ENCODE data around the gene RGS9.
"Not testable (repeated sequence)": the region's sequence is repeated elsewhere in the genome, so short reads cannot be mapped to it uniquely, and the experiment has no call there.

The RGS9 gene

DNA sequence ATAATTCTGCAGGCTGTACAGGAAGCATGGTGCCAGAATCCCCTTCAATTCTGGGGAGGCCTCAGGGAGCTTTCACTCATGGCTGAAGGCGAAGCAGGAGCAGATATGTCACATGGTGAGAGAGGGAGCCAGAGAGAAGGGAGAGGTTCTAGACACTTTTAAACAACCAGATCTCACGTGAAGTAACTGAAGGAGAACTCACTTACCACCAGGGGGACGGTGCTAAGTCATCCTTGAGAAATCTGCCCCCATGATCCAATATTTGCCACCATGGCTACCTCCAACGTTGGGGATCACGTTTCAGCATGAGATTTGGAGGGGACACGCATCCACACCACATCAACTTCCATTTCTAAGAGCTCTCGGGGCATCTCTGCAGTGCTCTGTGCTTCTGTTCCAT, 43.2 kb upstream of the RGS9 start:
- TF ChIP-seq, protein P1, sequence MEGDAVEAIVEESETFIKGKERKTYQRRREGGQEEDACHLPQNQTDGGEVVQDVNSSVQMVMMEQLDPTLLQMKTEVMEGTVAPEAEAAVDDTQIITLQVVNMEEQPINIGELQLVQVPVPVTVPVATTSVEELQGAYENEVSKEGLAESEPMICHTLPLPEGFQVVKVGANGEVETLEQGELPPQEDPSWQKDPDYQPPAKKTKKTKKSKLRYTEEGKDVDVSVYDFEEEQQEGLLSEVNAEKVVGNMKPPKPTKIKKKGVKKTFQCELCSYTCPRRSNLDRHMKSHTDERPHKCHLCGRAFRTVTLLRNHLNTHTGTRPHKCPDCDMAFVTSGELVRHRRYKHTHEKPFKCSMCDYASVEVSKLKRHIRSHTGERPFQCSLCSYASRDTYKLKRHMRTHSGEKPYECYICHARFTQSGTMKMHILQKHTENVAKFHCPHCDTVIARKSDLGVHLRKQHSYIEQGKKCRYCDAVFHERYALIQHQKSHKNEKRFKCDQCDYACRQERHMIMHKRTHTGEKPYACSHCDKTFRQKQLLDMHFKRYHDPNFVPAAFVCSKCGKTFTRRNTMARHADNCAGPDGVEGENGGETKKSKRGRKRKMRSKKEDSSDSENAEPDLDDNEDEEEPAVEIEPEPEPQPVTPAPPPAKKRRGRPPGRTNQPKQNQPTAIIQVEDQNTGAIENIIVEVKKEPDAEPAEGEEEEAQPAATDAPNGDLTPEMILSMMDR (IDR thresholded peaks at IDR 0.05; ENCODE audit: insufficient read depth, low read length) = no peak
- TF ChIP-seq SPI1 (IDR thresholded peaks at IDR 0.05; ENCODE audit: borderline replicate concordance, low read depth) = no peak
- TF ChIP-seq, protein P2, sequence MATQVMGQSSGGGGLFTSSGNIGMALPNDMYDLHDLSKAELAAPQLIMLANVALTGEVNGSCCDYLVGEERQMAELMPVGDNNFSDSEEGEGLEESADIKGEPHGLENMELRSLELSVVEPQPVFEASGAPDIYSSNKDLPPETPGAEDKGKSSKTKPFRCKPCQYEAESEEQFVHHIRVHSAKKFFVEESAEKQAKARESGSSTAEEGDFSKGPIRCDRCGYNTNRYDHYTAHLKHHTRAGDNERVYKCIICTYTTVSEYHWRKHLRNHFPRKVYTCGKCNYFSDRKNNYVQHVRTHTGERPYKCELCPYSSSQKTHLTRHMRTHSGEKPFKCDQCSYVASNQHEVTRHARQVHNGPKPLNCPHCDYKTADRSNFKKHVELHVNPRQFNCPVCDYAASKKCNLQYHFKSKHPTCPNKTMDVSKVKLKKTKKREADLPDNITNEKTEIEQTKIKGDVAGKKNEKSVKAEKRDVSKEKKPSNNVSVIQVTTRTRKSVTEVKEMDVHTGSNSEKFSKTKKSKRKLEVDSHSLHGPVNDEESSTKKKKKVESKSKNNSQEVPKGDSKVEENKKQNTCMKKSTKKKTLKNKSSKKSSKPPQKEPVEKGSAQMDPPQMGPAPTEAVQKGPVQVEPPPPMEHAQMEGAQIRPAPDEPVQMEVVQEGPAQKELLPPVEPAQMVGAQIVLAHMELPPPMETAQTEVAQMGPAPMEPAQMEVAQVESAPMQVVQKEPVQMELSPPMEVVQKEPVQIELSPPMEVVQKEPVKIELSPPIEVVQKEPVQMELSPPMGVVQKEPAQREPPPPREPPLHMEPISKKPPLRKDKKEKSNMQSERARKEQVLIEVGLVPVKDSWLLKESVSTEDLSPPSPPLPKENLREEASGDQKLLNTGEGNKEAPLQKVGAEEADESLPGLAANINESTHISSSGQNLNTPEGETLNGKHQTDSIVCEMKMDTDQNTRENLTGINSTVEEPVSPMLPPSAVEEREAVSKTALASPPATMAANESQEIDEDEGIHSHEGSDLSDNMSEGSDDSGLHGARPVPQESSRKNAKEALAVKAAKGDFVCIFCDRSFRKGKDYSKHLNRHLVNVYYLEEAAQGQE (IDR thresholded peaks at IDR 0.05; ENCODE audit: insufficient replicate concordance, low read depth) = no peak
- no peak for TF ChIP-seq GABPA (IDR thresholded peaks at IDR 0.05; ENCODE audit: low read depth)
- TF ChIP-seq POLR2AphosphoS5 (IDR thresholded peaks at IDR 0.05; ENCODE audit: low read depth) = no peak
- DNase-seq (ENCODE audit: low read depth in 1 of 2, low spot score in 1 of 2) = no peak
- Histone ChIP-seq H3K27ac (replicated peaks) (no peak overlapping the region), H3K4me3 (replicated peaks; ENCODE audit: insufficient read depth, low read length) (no peak overlapping the region), H3K27me3 (ENCODE audit: insufficient read depth, poor library complexity, severe bottlenecking) (peaks cover 2% of the 10 kb centered on the region)

DNA sequence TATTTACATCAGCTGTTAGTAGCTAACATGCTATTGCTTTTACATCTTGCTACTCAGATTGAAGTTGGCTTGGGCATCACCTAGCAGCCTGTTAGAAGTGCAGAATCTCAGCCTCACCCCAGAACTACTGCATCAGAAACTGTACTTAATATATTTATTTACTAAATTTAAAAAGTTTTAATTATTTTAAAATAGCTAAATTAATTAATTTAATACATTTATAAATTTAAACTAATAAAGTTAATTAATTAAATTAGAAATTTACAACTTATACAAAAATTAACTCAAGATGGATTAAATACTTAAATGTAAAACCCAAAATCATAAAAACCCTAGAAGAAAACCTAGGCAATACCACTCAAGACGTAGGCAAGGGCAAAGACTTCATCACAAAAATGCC, 41.7 kb upstream of the RGS9 start:
- DNase-seq (ENCODE audit: low read depth in 1 of 2, low spot score in 1 of 2) = no peak
- Histone ChIP-seq H3K4me3 (replicated peaks; ENCODE audit: insufficient read depth, low read length) (no peak overlapping the region), H3K27me3 (ENCODE audit: insufficient read depth, poor library complexity, severe bottlenecking) (peaks cover under 1% of the 10 kb centered on the region), H3K27ac (replicated peaks) (no peak overlapping the region)
- TF ChIP-seq, protein P2 (IDR thresholded peaks at IDR 0.05; ENCODE audit: insufficient replicate concordance, low read depth) = no peak
- TF ChIP-seq, protein P1 (IDR thresholded peaks at IDR 0.05; ENCODE audit: insufficient read depth, low read length) = no peak
- TF ChIP-seq GABPA (IDR thresholded peaks at IDR 0.05; ENCODE audit: low read depth) (no peak), SPI1 (IDR thresholded peaks at IDR 0.05; ENCODE audit: borderline replicate concordance, low read depth) (no peak), POLR2AphosphoS5 (IDR thresholded peaks at IDR 0.05; ENCODE audit: low read depth) (no peak)

DNA sequence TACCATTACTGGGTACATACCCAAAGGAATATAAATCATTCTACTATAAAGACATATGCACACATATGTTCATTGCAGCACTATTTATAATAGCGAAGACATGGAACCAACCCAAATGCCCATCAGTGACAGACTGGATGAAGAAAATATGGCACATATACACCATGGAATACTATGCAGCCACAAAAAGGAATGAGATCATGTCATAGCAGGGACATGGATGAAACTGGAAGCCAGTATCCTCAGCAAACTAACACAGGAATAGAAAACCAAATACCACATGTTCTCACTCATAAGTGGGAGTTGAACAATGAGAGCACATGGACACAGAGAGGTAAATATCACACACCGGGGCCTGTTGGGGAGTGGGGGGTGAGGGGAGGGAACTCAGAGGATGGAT, 40.8 kb upstream of the RGS9 start:
- H3K27me3 ChIP-seq (ENCODE audit: insufficient read depth, poor library complexity, severe bottlenecking); DNase-seq (ENCODE audit: low read depth in 1 of 2, low spot score in 1 of 2); H3K27ac ChIP-seq (replicated peaks); H3K4me3 ChIP-seq (replicated peaks; ENCODE audit: insufficient read depth, low read length): not testable (repeated sequence)

DNA sequence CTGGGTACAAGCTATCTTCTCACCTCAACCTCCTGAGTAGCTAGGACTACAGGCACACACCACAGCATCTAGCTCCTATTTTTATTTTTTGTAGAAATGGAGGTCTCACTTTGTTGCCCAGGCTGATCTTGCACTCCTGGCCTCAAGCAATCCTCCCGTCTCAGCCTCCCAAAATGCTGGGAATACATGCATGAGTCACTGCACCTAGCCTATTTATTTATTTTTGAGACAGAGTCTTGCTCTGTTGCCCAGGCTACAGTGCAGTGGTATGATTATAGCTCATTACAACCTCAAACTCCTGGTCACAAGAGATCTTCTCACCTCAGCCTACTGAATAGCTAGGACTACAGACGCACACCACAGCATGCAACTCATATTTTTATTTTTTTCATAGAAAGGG, 40.1 kb upstream of the RGS9 start:
- no peak overlapping the region for H3K4me3 ChIP-seq (replicated peaks; ENCODE audit: insufficient read depth, low read length)
- TF ChIP-seq GABPA (IDR thresholded peaks at IDR 0.05; ENCODE audit: low read depth) (no peak), SPI1 (IDR thresholded peaks at IDR 0.05; ENCODE audit: borderline replicate concordance, low read depth) (no peak), POLR2AphosphoS5 (IDR thresholded peaks at IDR 0.05; ENCODE audit: low read depth) (no peak)
- TF ChIP-seq, protein P2 (IDR thresholded peaks at IDR 0.05; ENCODE audit: insufficient replicate concordance, low read depth) = no peak
- TF ChIP-seq, protein P1 (IDR thresholded peaks at IDR 0.05; ENCODE audit: insufficient read depth, low read length) = no peak
- H3K27me3 ChIP-seq (ENCODE audit: insufficient read depth, poor library complexity, severe bottlenecking) = no peaks in the 10 kb centered on the region
- H3K27ac ChIP-seq (replicated peaks) = no peak overlapping the region
- DNase-seq (ENCODE audit: low read depth in 1 of 2, low spot score in 1 of 2) = no peak

All from HL-60 (cell line).